NCI-H1436 (cell line): ENCODE measurements around the gene C2orf72.
"Not testable (repeated sequence)": the region's sequence is repeated elsewhere in the genome, so short reads cannot be mapped to it uniquely, and the experiment has no call there.

Source experiments
- DNase-seq: peaks from one replicate; lab custom pipeline; 2025; lab: John Stamatoyannopoulos, UW

The C2orf72 gene

GRCh38 chr2:231015478-231015877 lies 21.8 kb upstream of the C2orf72 start:
- no peak for DNase-seq

- no peak for DNase-seq
Measured at GRCh38 chr2:231015926-231016325, 21.4 kb upstream of the C2orf72 start.

GRCh38 chr2:231016566-231017230 lies 20.6 kb upstream of the C2orf72 start:
- DNase-seq, result no peak

GRCh38 chr2:231017231-231017598 lies 20.1 kb upstream of the C2orf72 start:
- DNase-seq, result peak; percentile 11

GRCh38 chr2:231018184-231018583 lies 19.1 kb upstream of the C2orf72 start:
- DNase-seq, result no peak

GRCh38 chr2:231025059-231025458 lies 12.3 kb upstream of the C2orf72 start:
- DNase-seq, result not testable (repeated sequence)

GRCh38 chr2:231028889-231029288 lies 8.4 kb upstream of the C2orf72 start:
- no peak for DNase-seq

GRCh38 chr2:231029563-231029962 lies 7.8 kb upstream of the C2orf72 start:
- no peak for DNase-seq

- no peak for DNase-seq
Measured at GRCh38 chr2:231030725-231031124, 6.6 kb upstream of the C2orf72 start.

GRCh38 chr2:231032575-231033140 lies 4.7 kb upstream of the C2orf72 start:
- no peak for DNase-seq

- DNase-seq, result no peak
Measured at GRCh38 chr2:231033147-231034132, 3.9 kb upstream of the C2orf72 start.

- DNase-seq, result no peak
Measured at GRCh38 chr2:231034291-231034882, 2.9 kb upstream of the C2orf72 start.

- DNase-seq, result no peak
Measured at GRCh38 chr2:231036131-231036530, 1.2 kb upstream of the C2orf72 start.

GRCh38 chr2:231036578-231037106 lies 681 bp upstream of the C2orf72 start:
- no peak for DNase-seq

GRCh38 chr2:231037731-231038482 lies 584 bp downstream of the C2orf72 start:
- no peak for DNase-seq

GRCh38 chr2:231038483-231039293 lies 1.4 kb downstream of the C2orf72 start:
- DNase-seq, result no peak

- DNase-seq, result no peak
Measured at GRCh38 chr2:231039294-231039664, 2.0 kb downstream of the C2orf72 start.

GRCh38 chr2:231039821-231040364 lies 2.6 kb downstream of the C2orf72 start:
- no peak for DNase-seq

GRCh38 chr2:231041061-231041689 lies 3.9 kb downstream of the C2orf72 start:
- no peak for DNase-seq

GRCh38 chr2:231043796-231044195 lies 6.5 kb downstream of the C2orf72 start:
- no peak for DNase-seq
